Testis (tissue), 2 donors: ENCODE data around the gene ADPRS.

Source experiments
- POLR2A ChIP-seq: fragments of 450-650 bp; IDR thresholded peaks from one replicate; pipeline ENCODE4 v1.6.1; 2017; ENCODE audit warnings: antibody characterized with exemption, mild to moderate bottlenecking, moderate library complexity
- TF ChIP-seq, protein P1 (sequence below), 3 experiments: fragments of 450-650 bp in 2 of 3; fragments of 200-600 bp in 1 of 3; sonication (generic) in 1 of 3; IDR thresholded peaks; one replicate each; pipeline ENCODE4 v1.5.1; 2016 to 2019; ENCODE audit warnings: antibody characterized with exemption in 3 of 3, mild to moderate bottlenecking in 2 of 3, moderate library complexity in 1 of 3

DNA sequence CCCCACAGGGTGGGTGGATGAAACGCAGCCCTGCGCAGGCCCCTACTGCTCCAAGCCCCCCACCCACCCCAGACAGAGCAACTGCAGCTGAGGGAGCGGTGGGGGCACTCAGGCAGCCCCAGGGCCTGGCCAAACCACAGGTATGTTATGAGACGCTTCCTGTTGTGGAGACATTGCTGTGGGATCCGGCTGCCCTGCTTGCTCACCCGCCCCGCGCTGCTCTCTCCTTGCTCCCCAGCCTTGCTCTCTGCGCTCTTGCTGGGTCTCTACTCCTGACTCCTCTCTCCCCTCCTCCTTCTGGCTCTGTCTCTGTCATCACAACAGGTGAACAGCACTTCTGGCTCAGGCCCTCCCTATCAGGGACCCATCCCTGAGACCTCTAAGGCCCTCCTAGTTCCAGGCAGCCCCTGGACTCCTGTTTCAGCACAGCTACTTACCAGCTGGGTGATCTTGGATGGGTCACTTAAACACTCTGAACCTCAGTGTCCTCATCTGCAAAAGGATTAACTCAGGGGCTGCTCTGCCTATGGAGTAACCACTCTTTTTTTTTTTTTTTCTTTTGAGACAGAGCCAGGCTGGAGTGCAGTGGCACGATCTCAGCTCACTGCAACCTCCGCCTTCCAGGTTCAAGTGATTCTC lies 20.5 kb downstream of the ADPRS start:
- TF ChIP-seq, protein P1, sequence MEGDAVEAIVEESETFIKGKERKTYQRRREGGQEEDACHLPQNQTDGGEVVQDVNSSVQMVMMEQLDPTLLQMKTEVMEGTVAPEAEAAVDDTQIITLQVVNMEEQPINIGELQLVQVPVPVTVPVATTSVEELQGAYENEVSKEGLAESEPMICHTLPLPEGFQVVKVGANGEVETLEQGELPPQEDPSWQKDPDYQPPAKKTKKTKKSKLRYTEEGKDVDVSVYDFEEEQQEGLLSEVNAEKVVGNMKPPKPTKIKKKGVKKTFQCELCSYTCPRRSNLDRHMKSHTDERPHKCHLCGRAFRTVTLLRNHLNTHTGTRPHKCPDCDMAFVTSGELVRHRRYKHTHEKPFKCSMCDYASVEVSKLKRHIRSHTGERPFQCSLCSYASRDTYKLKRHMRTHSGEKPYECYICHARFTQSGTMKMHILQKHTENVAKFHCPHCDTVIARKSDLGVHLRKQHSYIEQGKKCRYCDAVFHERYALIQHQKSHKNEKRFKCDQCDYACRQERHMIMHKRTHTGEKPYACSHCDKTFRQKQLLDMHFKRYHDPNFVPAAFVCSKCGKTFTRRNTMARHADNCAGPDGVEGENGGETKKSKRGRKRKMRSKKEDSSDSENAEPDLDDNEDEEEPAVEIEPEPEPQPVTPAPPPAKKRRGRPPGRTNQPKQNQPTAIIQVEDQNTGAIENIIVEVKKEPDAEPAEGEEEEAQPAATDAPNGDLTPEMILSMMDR (IDR thresholded peaks at IDR 0.05): no peak
- no peak for TF ChIP-seq POLR2A
